Uterus (tissue), 4 donors: ENCODE results near the gene BCAR3. TPM values are rescaled to one million over a fixed set of nuclear protein-coding genes. Genes with fewer than 3 reads are reported as not detected.
A peak's percentile ranks its signal among the peaks of the same experiment; 100 is the strongest.

Experiments
- DNase-seq, 2 donors: peaks; one replicate each; pipeline ENCODE4 v3.0.0-alpha.2; 2019 to 2020
- H3K27ac ChIP-seq, 2 donors: fragments of 200-600 bp; sonication (generic); 1 replicate in 1 of 2; 2 replicates in 1 of 2; pipeline ENCODE4 v1.5.1; 2016 to 2018
- H3K27me3 ChIP-seq, 2 donors: fragments of 200-600 bp; sonication (generic); one replicate each; pipeline ENCODE4 v1.5.1; 2018 to 2019; ENCODE audit warnings: control low read depth in 1 of 2
- H3K36me3 ChIP-seq, 2 donors: fragments of 200-600 bp; sonication (generic); one replicate each; pipeline ENCODE4 v1.5.1; 2019; ENCODE audit warnings: control low read depth in 1 of 2
- H3K4me1 ChIP-seq, 2 donors: fragments of 200-600 bp; sonication (generic); one replicate each; pipeline ENCODE4 v1.5.1; 2018 to 2019; ENCODE audit warnings: control low read depth in 1 of 2
- H3K4me3 ChIP-seq, 2 donors: fragments of 200-600 bp; sonication (generic); 1 replicate in 1 of 2; 2 replicates in 1 of 2; pipeline ENCODE4 v1.5.1; 2018 to 2019; ENCODE audit warnings: mild to moderate bottlenecking in 1 of 2
- H3K9me3 ChIP-seq, 2 donors: fragments of 200-600 bp; sonication (generic); one replicate each; pipeline ENCODE4 v1.5.1; 2019; ENCODE audit warnings: control low read depth in 1 of 2
- CTCF ChIP-seq, 4 experiments: fragments of 200-600 bp in 2 of 4; fragments of 450-650 bp in 2 of 4; sonication (generic) in 2 of 4; IDR thresholded peaks; one replicate each; pipeline ENCODE4 v1.5.1; 2016 to 2019; ENCODE audit warnings: antibody characterized with exemption in 4 of 4, mild to moderate bottlenecking in 2 of 4, moderate library complexity in 1 of 4
- POLR2A ChIP-seq, 2 donors: fragments of 450-650 bp; IDR thresholded peaks; one replicate each; pipeline ENCODE4 v1.6.1; 2016; ENCODE audit warnings: antibody characterized with exemption in 2 of 2, mild to moderate bottlenecking in 1 of 2, moderate library complexity in 1 of 2
- intact Hi-C: fragments of 100-400 bp; cut with DNase I; formaldehyde crosslinking; loops from one replicate; pipeline ENCODE4 v1.15.1; 2023; ENCODE audit warnings: low total_unique reads
- total RNA-seq, 4 donors: library from RNA; depleted of rRNA in 3 of 4; stranded (reverse); fragments of >200 nt in 3 of 4; gene quantifications; one replicate each; pipeline versions ENCODE4 v1.1.0 to v1.2.4, GENCODE V29; 2014 to 2023
- donor health status: DM: yes; HTN: yes; CAD: no.

BCAR3 gene
- total RNA-seq, 4 donors from 2014 or later = 8.5 to 56.8 (median 20.2) TPM

GRCh38 chr1:93680076-93680419 lies 1.6 kb downstream of the BCAR3 start:
- TF ChIP-seq CTCF (IDR thresholded peaks at IDR 0.05) (no peak), POLR2A (IDR thresholded peaks at IDR 0.05) (no peak)
- no peaks in the 10 kb centered on the region for H3K36me3 ChIP-seq
- H3K4me1 ChIP-seq = no peaks in the 10 kb centered on the region
- no peaks in the 10 kb centered on the region for H3K27me3 ChIP-seq
- DNase-seq = no peak
- H3K9me3 ChIP-seq = no peaks in the 10 kb centered on the region
- peak overlapping the region; percentile 79 to 87 for H3K27ac ChIP-seq
- intact Hi-C loops = no loop called here
- H3K4me3 ChIP-seq = peak overlapping the region in 1 of 2 donors; percentile 85

GRCh38 chr1:93679546-93679945 lies 2.1 kb downstream of the BCAR3 start:
- TF ChIP-seq POLR2A (IDR thresholded peaks at IDR 0.05) (no peak), CTCF (IDR thresholded peaks at IDR 0.05) (no peak)
- Histone ChIP-seq H3K4me3 (no peak overlapping the region), H3K36me3 (no peaks in the 10 kb centered on the region), H3K9me3 (no peaks in the 10 kb centered on the region), H3K4me1 (no peaks in the 10 kb centered on the region), H3K27me3 (no peaks in the 10 kb centered on the region), H3K27ac (peak overlapping the region in 1 of 2 donors; percentile 87)
- intact Hi-C loops = no loop called here
- DNase-seq = no peak

- Histone ChIP-seq H3K27me3 (no peaks in the 10 kb centered on the region), H3K9me3 (no peaks in the 10 kb centered on the region), H3K36me3 (no peaks in the 10 kb centered on the region), H3K4me1 (no peaks in the 10 kb centered on the region), H3K27ac (no peak overlapping the region), H3K4me3 (no peak overlapping the region)
- no peak for TF ChIP-seq POLR2A (IDR thresholded peaks at IDR 0.05)
- TF ChIP-seq CTCF (IDR thresholded peaks at IDR 0.05) = no peak
- no peak for DNase-seq
- intact Hi-C loops = no loop called here
Observed at GRCh38 chr1:93678946-93679480, 2.6 kb downstream of the BCAR3 start.

- no peaks in the 10 kb centered on the region for H3K36me3 ChIP-seq
- H3K27me3 ChIP-seq = no peaks in the 10 kb centered on the region
- DNase-seq = no peak
- no peaks in the 10 kb centered on the region for H3K4me1 ChIP-seq
- H3K9me3 ChIP-seq = no peaks in the 10 kb centered on the region
- intact Hi-C loops = no loop called here
- no peak overlapping the region for H3K4me3 ChIP-seq
- TF ChIP-seq CTCF (IDR thresholded peaks at IDR 0.05) (no peak), POLR2A (IDR thresholded peaks at IDR 0.05) (no peak)
- no peak overlapping the region for H3K27ac ChIP-seq
Observed at GRCh38 chr1:93678491-93678890, 3.1 kb downstream of the BCAR3 start.

- H3K4me3 ChIP-seq = no peak overlapping the region
- DNase-seq = no peak
- H3K36me3 ChIP-seq = no peaks in the 10 kb centered on the region
- no peaks in the 10 kb centered on the region for H3K9me3 ChIP-seq
- H3K27me3 ChIP-seq = no peaks in the 10 kb centered on the region
- intact Hi-C loops = no loop called here
- TF ChIP-seq POLR2A (IDR thresholded peaks at IDR 0.05) (no peak), CTCF (IDR thresholded peaks at IDR 0.05) (no peak)
- H3K4me1 ChIP-seq = no peaks in the 10 kb centered on the region
- H3K27ac ChIP-seq = no peak overlapping the region
Observed at GRCh38 chr1:93677729-93678128, 3.9 kb downstream of the BCAR3 start.
